GM12892 (cell line): ENCODE data around the gene DNM3.
A peak's percentile ranks its signal among the peaks of the same experiment; 100 is the strongest.

ENCODE experiments used
- DNase-seq: peaks from one replicate; pipeline ENCODE4 v3.0.0; 2011; ENCODE audit not compliant: insufficient read length
- FAIRE-seq: peaks from 2 replicates; lab custom pipeline; 2011; peaks lifted over from hg19 to GRCh38; lab: Jason Lieb, UNC
- POLR2A ChIP-seq: IDR thresholded peaks from 2 replicates; pipeline ENCODE4 v1.6.1; 2011; ENCODE audit warnings: low read depth, low read length, control low read depth
- POLR2AphosphoS5 ChIP-seq: IDR thresholded peaks from 2 replicates; pipeline ENCODE4 v1.6.1; 2011; ENCODE audit warnings: low read depth, low read length, control low read depth
- TAF1 ChIP-seq: IDR thresholded peaks from 2 replicates; pipeline ENCODE4 v1.6.1; 2011; ENCODE audit warnings: low read depth, mild to moderate bottlenecking, control low read depth, low read length, borderline replicate concordance

The DNM3 gene

GRCh38 chr1:172236958-172237357 lies 395.7 kb downstream of the DNM3 start:
- DNase-seq = no peak
- TF ChIP-seq TAF1 = no peak
- no peak for TF ChIP-seq POLR2A
- TF ChIP-seq POLR2AphosphoS5 = no peak
- no peak for FAIRE-seq

- DNase-seq (no peak), FAIRE-seq (no peak)
- TF ChIP-seq TAF1 = no peak
- TF ChIP-seq POLR2A = no peak
- TF ChIP-seq POLR2AphosphoS5 = no peak
Measured at GRCh38 chr1:172238158-172238557, 396.9 kb downstream of the DNM3 start.

DNA sequence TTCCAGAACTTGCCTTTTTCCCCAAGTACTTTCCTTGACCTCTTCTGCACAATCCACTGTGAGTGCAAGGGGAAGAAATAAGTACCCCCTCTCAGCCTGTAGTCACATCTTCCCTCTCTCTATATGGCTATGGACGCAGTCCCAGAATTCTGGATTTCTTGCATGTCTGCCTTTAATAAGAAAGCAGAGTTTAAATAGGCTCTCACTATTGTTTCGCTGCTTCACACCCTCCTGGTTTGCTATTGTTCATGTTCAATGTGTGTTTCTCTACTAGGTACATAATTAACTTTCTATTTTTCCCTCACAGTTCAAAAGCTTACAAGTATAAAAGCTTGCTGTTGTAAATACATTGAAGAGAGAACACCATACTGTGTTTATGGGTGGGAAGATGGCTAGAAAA lies 397.7 kb downstream of the DNM3 start:
- FAIRE-seq (no peak), DNase-seq (no peak)

DNA sequence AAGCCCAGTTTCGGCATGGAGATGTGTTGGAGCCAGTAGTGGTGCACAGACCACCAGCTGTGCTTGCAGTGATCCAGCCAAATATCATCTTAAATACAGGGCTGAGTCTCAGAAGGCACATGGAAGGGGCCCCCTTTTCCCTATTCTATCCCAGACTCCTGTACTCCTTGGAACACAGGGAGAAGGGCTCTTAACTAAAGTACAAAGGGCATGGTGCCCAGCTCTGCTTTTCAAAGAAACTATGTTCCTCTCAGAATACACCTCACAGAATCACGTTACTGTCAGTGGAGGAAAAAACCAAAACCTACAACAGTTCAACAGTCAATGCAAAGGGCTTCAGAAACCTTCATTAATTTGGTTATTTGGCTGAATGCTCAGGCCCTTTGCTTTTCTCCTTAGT lies 398.6 kb downstream of the DNM3 start:
- DNase-seq = no peak
- TF ChIP-seq POLR2A = no peak
- no peak for TF ChIP-seq TAF1
- TF ChIP-seq POLR2AphosphoS5 = no peak
- FAIRE-seq = no peak

More for the DNA sequence above, 397.7 kb downstream of the DNM3 start:
- TF ChIP-seq TAF1 = no peak
- TF ChIP-seq POLR2A = no peak
- no peak for TF ChIP-seq POLR2AphosphoS5

DNA sequence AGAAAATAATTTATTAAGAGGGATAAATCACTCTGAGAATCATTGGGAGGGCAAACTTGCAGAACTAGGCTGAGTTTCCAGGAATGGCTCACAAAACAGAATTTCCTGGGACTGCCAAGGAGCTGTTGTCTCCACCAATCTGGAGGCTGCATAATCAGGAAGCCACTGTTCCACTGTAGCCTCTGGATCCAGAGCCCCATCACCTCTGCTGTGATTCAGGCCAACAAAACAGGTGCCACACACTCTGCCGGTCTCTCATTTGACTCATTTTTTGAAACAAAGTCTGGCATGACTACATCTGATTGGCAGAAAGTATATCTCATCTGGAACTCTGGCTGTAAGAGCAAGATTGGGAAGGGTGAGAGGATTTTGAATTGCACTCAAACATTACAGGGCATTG lies 400.2 kb downstream of the DNM3 start:
- TF ChIP-seq TAF1 (no peak), POLR2A (no peak), POLR2AphosphoS5 (no peak)
- DNase-seq (no peak), FAIRE-seq (no peak)

GRCh38 chr1:172244865-172245264 lies 403.6 kb downstream of the DNM3 start:
- FAIRE-seq (no peak), DNase-seq (no peak)
- TF ChIP-seq POLR2AphosphoS5 = no peak
- TF ChIP-seq TAF1 = no peak
- no peak for TF ChIP-seq POLR2A

GRCh38 chr1:172245788-172246187 lies 404.5 kb downstream of the DNM3 start:
- peak; percentile 42 for FAIRE-seq
- TF ChIP-seq POLR2AphosphoS5 = no peak
- TF ChIP-seq POLR2A = no peak
- TF ChIP-seq TAF1 = no peak
- no peak for DNase-seq

GRCh38 chr1:172246521-172247390 lies 405.5 kb downstream of the DNM3 start:
- TF ChIP-seq TAF1 (no peak), POLR2AphosphoS5 (no peak), POLR2A (no peak)
- DNase-seq (no peak), FAIRE-seq (no peak)

DNA sequence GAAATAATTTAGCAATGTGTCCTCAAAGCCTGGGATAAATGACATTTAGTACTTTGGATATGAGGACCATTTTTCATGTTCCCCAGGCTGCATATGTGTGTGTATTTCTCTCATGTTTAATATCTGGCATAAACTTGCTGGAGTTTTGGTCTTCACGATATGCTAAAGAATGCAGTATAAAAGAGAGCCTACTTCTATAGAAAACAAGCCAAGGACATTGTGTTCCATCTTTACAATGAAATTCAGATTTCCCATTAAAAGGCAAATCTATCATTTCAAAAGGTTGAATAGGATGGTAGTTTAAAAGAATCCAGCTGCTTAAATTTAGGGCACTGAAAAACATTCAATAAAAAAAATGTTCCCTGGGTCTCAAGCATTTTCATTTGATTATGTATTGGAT lies 410.2 kb downstream of the DNM3 start:
- DNase-seq = no peak
- no peak for FAIRE-seq
- TF ChIP-seq POLR2A (no peak), POLR2AphosphoS5 (no peak)

DNA sequence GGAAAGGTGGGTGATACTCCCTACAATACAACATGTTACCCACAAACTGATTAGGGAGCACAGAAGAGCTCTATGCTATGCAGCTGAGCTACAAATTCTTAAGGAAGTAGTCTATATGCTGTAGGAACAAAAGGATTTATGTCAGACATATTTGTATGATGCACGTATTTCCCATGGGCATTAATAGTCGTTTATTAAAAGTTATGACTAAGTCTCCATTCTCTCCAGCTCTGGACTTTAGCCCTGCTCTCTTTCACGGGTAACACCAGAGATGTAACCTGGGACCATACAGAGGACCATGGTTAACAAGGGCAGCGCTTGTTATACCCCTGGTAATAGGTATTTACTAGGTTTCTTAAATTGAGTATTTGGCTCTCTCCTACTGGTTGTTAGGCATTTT lies 411.0 kb downstream of the DNM3 start:
- FAIRE-seq = no peak
- DNase-seq = no peak
- TF ChIP-seq POLR2A = no peak

DNA sequence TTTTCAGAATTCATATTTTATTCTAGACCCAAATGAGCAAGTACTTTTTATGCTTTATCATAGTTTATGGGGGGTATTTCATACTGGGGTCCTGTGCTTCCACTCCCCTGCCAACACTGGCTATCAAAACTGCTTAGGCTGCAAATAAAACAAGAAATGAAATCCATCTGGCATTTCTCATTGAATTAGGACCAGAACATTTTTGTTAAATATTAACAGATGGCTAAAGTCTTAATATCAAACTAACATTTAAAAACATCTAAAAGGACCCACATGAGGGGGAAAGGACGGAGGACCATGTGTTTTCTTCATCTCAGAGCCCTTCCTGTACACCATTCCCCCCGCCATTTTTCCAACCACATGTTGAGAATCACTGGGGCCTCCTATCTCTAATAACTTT lies 411.7 kb downstream of the DNM3 start:
- no peak for FAIRE-seq

DNA sequence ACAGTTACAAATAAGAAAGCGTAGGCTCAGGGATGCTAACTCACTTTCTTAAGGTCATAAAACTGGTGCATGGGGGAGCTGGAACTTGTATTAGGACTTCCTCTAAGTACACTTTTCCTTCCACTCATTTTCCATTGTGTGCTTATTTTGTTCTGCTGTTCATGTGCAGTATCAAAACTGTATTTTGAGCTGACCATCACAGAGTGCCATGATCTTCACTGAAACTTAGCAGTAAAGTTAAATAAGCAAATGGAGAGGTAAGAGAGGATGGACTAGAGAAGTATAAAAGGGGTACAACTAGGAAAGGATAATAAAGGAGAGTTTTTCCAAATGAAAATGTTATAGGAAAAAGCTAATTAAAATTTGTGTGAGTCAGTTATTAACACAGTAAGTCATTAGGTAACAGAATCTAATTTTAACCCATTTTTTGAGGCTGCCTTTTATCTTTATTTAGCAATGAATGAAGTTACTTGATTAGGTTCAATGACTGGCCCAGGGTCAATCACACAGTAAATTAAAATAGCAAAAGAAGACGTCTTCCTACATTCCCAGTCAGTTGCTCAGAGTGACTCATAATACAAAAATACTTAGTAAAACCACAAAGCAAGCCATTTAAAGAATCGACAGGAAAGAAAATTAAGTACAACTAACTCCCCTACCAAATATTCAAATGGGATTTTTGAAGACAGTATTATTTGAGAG lies 413.4 kb downstream of the DNM3 start:
- no peak for TF ChIP-seq POLR2AphosphoS5
- TF ChIP-seq TAF1 = no peak
- no peak for TF ChIP-seq POLR2A
- DNase-seq (no peak), FAIRE-seq (no peak)

More for the DNA sequence above, 411.7 kb downstream of the DNM3 start:
- TF ChIP-seq POLR2AphosphoS5 (no peak), TAF1 (no peak), POLR2A (no peak)
- DNase-seq = no peak

DNA sequence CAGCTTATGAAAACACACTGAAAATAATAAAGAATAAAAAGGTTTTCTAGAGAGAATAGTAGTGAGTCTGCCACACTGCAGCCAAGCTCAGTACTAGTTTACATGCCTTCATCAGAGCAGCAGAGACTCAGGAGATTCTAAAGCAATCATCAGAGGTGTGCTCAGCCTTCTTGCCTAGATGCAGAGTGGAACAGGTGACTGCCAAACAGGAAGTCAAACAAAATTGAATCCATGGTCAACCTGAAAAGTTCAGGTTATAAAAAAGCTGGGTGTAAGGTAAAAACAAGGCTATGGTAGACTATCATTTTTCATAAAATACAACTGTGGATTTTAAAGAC lies 413.9 kb downstream of the DNM3 start:
- no peak for FAIRE-seq
- TF ChIP-seq TAF1 (no peak), POLR2A (no peak), POLR2AphosphoS5 (no peak)
- DNase-seq = no peak
